K562 (cell line): Measurements from ENCODE around the gene COL26A1. TPM values are rescaled to one million over a fixed set of nuclear protein-coding genes. Genes with fewer than 3 reads are reported as not detected.

Experiments used
- ATAC-seq: fragments of 200-7000 bp; cut with Tn5 transposase; 3 replicates; pipeline ENCODE4 v1.9.1; 2020; ENCODE audit warnings: moderate library complexity
- BruUV-seq: library from RNA; stranded (reverse); fragments of 400-500 nt; replicated peaks from 2 replicates; lab custom pipeline; 2021; lab: Mats Ljungman, UMichigan
- CTCF ChIA-PET: fragments of 300-600 bp; formaldehyde crosslinking; extraction: SDS; loops from one replicate; lab custom pipeline; 2021; ENCODE audit warnings: low intra/inter-chr PET ratio; lab: Yijun Ruan, JAX
- POLR2A ChIA-PET: fragments of 300-600, 350-650 bp; sonication (Branson Sonifier 250); formaldehyde crosslinking; extraction: SDS; loops from one replicate; lab custom pipeline; 2021; ENCODE audit warnings: antibody characterized with exemption, inconsistent platforms; lab: Yijun Ruan, JAX
- DNase-seq, 4 experiments: peaks; one replicate each; pipeline versions ENCODE4 v3.0.0 to v3.0.0-alpha.2; 2011 to 2018; ENCODE audit warnings: low spot score in 3 of 4, mixed read lengths in 3 of 4; ENCODE audit errors: extremely low read depth in 1 of 4
- FAIRE-seq: peaks from 2 replicates; lab custom pipeline; 2011; peaks lifted over from hg19 to GRCh38; lab: Jason Lieb, UNC
- H2AFZ ChIP-seq: 2 replicates; pipeline ENCODE4 v1.6.0; 2011; ENCODE audit warnings: low read depth, low read length, control low read depth, inconsistent platforms
- H3K27ac ChIP-seq: fragments of 200-600 bp; 3 replicates; pipeline ENCODE4 v1.8.0; 2011; ENCODE audit warnings: low read depth, mild to moderate bottlenecking, control low read depth, inconsistent platforms, low read length, moderate library complexity, mixed read lengths; ENCODE audit errors: extremely low read depth
- H3K27me3 ChIP-seq, 2 experiments: fragments of 300-600 bp in 1 of 2; 2 replicates in 1 of 2; 3 replicates in 1 of 2; pipeline versions ENCODE4 v1.6.0 to v1.8.0; 2011; ENCODE audit warnings: inconsistent platforms in 2 of 2, low read length in 2 of 2, mild to moderate bottlenecking in 1 of 2, mixed read lengths in 1 of 2, moderate library complexity in 1 of 2; ENCODE audit not compliant: control insufficient read depth in 2 of 2, insufficient read depth in 2 of 2
- H3K36me3 ChIP-seq: fragments of 300-600 bp; 3 replicates; pipeline ENCODE4 v1.8.0; 2011; ENCODE audit warnings: mild to moderate bottlenecking, low read length, inconsistent platforms; ENCODE audit not compliant: control insufficient read depth, insufficient read depth
- H3K4me1 ChIP-seq, 2 experiments: fragments of 200-600 bp in 1 of 2; replicated peaks in 1 of 2; 2 replicates in 1 of 2; 3 replicates in 1 of 2; pipeline versions ENCODE4 v1.5.1 to v1.8.0; 2011; ENCODE audit warnings: inconsistent platforms in 2 of 2, low read length in 2 of 2, mild to moderate bottlenecking in 1 of 2, mixed read lengths in 1 of 2, moderate library complexity in 1 of 2; ENCODE audit not compliant: control insufficient read depth in 2 of 2, insufficient read depth in 2 of 2
- H3K4me2 ChIP-seq: 2 replicates; pipeline ENCODE4 v1.6.1; 2011; ENCODE audit warnings: low read length, control low read depth, inconsistent platforms, mixed read lengths; ENCODE audit not compliant: insufficient read depth
- H3K4me3 ChIP-seq: fragments of 200-600 bp; sonication (generic), shearing (Covaris generic); 2 replicates; pipeline ENCODE4 v1.5.1; 2016; ENCODE audit warnings: control low read depth, inconsistent platforms
- H3K79me2 ChIP-seq: fragments of 200-600 bp; 3 replicates; pipeline ENCODE4 v1.8.0; 2011; ENCODE audit warnings: low read length, inconsistent platforms; ENCODE audit not compliant: control insufficient read depth, insufficient read depth
- H3K9ac ChIP-seq, 2 experiments: 2 replicates each; pipeline versions ENCODE4 v1.6.0 to v1.6.1; 2011; ENCODE audit warnings: low read depth in 2 of 2, low read length in 2 of 2, control low read depth in 1 of 2, inconsistent platforms in 1 of 2, mild to moderate bottlenecking in 1 of 2, mixed read lengths in 1 of 2; ENCODE audit not compliant: insufficient read depth in 1 of 2
- H3K9me1 ChIP-seq: one replicate; pipeline ENCODE4 v1.6.0; 2011; ENCODE audit warnings: inconsistent platforms, mild to moderate bottlenecking, low read length, moderate library complexity; ENCODE audit not compliant: control insufficient read depth, insufficient read depth
- H3K9me3 ChIP-seq: replicated peaks from 2 replicates; pipeline ENCODE4 v1.5.1; 2011; ENCODE audit warnings: low read depth, low read length, inconsistent platforms; ENCODE audit not compliant: control insufficient read depth, insufficient read depth
- H4K20me1 ChIP-seq: replicated peaks from 2 replicates; pipeline ENCODE4 v1.6.1; 2011; ENCODE audit warnings: low read length, inconsistent platforms, mixed read lengths; ENCODE audit not compliant: control insufficient read depth, insufficient read depth
- ARNT ChIP-seq, 2 experiments: fragments of 450-650 bp; IDR thresholded peaks; 2 replicates each; pipeline ENCODE4 v1.6.1; 2016; ENCODE audit warnings: mild to moderate bottlenecking in 1 of 2
- ATF1 ChIP-seq, 2 experiments: fragments of 450-650 bp in 1 of 2; IDR thresholded peaks; 2 replicates each; pipeline ENCODE4 v1.6.1; 2016; ENCODE audit warnings: missing compliant biosample characterization in 1 of 2, missing genetic modification characterization in 1 of 2
- CBFA2T3 ChIP-seq: fragments of 450-650 bp; IDR thresholded peaks from 2 replicates; pipeline ENCODE4 v1.6.1; 2017
- CHD1 ChIP-seq: fragments of 200-600 bp; sonication (generic); IDR thresholded peaks from one replicate; pipeline ENCODE4 v1.6.1; 2012; ENCODE audit warnings: mild to moderate bottlenecking, moderate library complexity, low read length, inconsistent platforms
- COPS2 ChIP-seq: fragments of 450-650 bp; conservative IDR thresholded peaks from 2 replicates; pipeline ENCODE4 v1.6.1; 2016; ENCODE audit warnings: mild to moderate bottlenecking, moderate library complexity
- HOXB6 ChIP-seq: fragments of 250-450 bp; sonication (Bioruptor Pico); IDR thresholded peaks from 2 replicates; pipeline ENCODE4 v1.5.1; 2022; ENCODE audit warnings: mild to moderate bottlenecking, borderline replicate concordance
- MYC ChIP-seq, 2 experiments: fragments of 250-450 bp in 1 of 2; sonication (Bioruptor Pico) in 1 of 2; IDR thresholded peaks; 2 replicates each; pipeline versions ENCODE4 v1.5.1 to v1.6.1; 2012 to 2021; ENCODE audit warnings: low read depth in 2 of 2, borderline replicate concordance in 1 of 2, improper control_type of control experiment in 1 of 2, low read length in 1 of 2, mild to moderate bottlenecking in 1 of 2, moderate library complexity in 1 of 2
- RBM25 ChIP-seq: fragments of 200-400 bp; formaldehyde crosslinking; IDR thresholded peaks from 2 replicates; pipeline ENCODE4 v1.6.1; 2018; ENCODE audit warnings: low read length, low read depth, moderate library complexity; ENCODE audit not compliant: severe bottlenecking
- WGBS: fragments of 100-300 bp; shearing (Covaris generic); methylation state at CpG from one replicate; pipeline ENCODE4 v1.1.6; 2016; ENCODE audit warnings: low coverage, mixed read lengths; ENCODE audit not compliant: insufficient coverage; ENCODE audit errors: missing lambda C conversion rate; 5-methylcytosine and 5-hydroxymethylcytosine counted together
- in situ Hi-C: fragments of 300-500 bp; cut with MboI; formaldehyde crosslinking; loops from 4 replicates; pipeline ENCODE4 v1.15.0; 2018; ENCODE audit warnings: inconsistent platforms, mixed read lengths
- intact Hi-C: fragments of 100-400 bp; cut with micrococcal nuclease; formaldehyde crosslinking; loops from 2 replicates; pipeline ENCODE4 v1.14.2; 2022
- polyA plus RNA-seq, 8 experiments: library from polyadenylated mRNA; depleted of rRNA in 4 of 8; stranded (reverse) in 5 of 8; unstranded in 3 of 8; fragments of >200 nt; fragmentation: Nextera tagmentation in 2 of 8; fragmentation: Illumina TruSeq in 1 of 8; extraction: Ambion mirVana in 2 of 8; extraction: Trizol in 1 of 8; gene quantifications; 2 replicates each; pipeline versions ENCODE4 v1.2.1 to v1.2.3, GENCODE V29; 2011 to 2014; ENCODE audit warnings: inconsistent platforms in 1 of 8, missing spikeins in 1 of 8
- total RNA-seq, 7 experiments: library from RNA; depleted of rRNA in 6 of 7; stranded (reverse); fragments of >200 nt in 6 of 7; fragmentation: Illumina TruSeq in 2 of 7; extraction: Trizol in 2 of 7; gene quantifications; 2 replicates each; pipeline versions ENCODE4 v1.2.1 to v1.2.3, GENCODE V29; 2011 to 2021; ENCODE audit warnings: low replicate concordance in 1 of 7
- TF ChIP-seq, protein P1 (sequence below): fragments of 450-650 bp; formaldehyde crosslinking; IDR thresholded peaks from 2 replicates; pipeline ENCODE4 v1.4.0; 2020; ENCODE audit warnings: mild to moderate bottlenecking, moderate library complexity

COL26A1 gene
- total and polyA plus RNA-seq, 9 of the 15 experiments (the other 6 are each of a cell fraction or from before 2014, with no cell fraction given): 0.04 to 0.39 (median 0.07) TPM; not detected in 5

DNA sequence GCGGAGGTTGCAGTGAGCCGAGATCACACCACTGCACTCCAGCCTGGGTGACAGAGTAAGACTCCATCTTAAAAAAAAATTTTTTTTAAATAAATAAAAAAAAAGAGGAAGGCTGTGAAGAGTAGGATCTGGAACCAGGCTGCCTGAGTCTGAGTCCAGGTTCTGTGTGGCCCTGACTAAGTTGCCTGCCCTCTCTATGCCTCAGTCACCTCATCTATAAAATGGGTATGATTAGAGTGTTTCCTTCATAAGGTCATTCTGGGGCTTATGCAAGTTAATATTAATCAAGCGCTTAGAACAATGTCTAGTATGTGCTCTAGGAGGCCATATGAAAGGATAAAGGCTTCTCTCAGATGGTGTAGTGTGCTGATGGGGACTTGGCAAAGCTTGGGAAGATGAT, 12.3 kb downstream of the COL26A1 start:
- Histone ChIP-seq H3K9ac (no peak overlapping the region), H3K4me1 (no peaks in the 10 kb centered on the region), H3K27ac (no peak overlapping the region), H2AFZ (no peak overlapping the region), H4K20me1 (no peaks in the 10 kb centered on the region), H3K9me1 (no peaks in the 10 kb centered on the region), H3K4me3 (no peak overlapping the region), H3K36me3 (no peaks in the 10 kb centered on the region), H3K9me3 (no peaks in the 10 kb centered on the region), H3K4me2 (no peak overlapping the region), H3K27me3 (peaks cover 46 to 78% of the 10 kb centered on the region in 2 experiments), H3K79me2 (no peaks in the 10 kb centered on the region)
- no TSS peak for BruUV-seq
- POLR2A ChIA-PET: interaction anchor here (0.5 kb wide), 1 partner anchor 755 kb away, joined by 3 read pairs; no protein-coding TSS in a partner anchor
- DNase-seq (no peak), ATAC-seq (no peak), FAIRE-seq (no peak)
- in situ Hi-C loops (no loop called here), intact Hi-C loops (no loop called here)
- CTCF ChIA-PET: no interaction called here
- TF ChIP-seq RBM25: peak; percentile 75
- TF ChIP-seq ARNT (IDR thresholded peaks at IDR 0.05): no peak
- whole genome bisulfite sequencing: 6% methylated on average over 3 of the region's 3 CpGs

DNA sequence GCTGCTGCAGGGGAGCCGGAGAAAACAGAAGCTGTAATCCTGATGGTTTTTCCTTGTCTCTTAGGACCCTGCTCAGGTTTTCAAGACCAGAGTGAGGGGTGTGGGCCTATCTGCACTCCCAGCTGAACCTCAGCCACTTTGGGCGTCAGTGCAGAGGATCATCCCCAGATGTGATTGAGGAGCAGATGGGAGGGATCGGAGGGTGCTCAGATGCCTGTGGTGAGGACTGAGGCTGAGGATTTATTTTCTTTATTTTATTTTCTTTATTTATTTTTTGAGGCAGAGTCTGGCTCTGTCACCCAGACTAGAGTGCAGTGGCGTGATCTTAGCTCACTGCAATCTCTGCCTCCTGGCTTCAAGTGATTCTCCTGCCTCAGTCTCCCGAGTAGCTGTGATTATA, 13.9 kb downstream of the COL26A1 start:
- H3K79me2 ChIP-seq: no peaks in the 10 kb centered on the region
- no peak overlapping the region for H3K4me2 ChIP-seq
- H3K9me3 ChIP-seq: no peaks in the 10 kb centered on the region
- 1% methylated on average over 5 of the region's 5 CpGs for WGBS
- CTCF ChIA-PET: interaction anchor here (0.6 kb wide), 1 partner anchor 29 kb away, joined by 3 read pairs; no protein-coding TSS in a partner anchor
- no TSS peak for BruUV-seq
- peaks cover 50 to 67% of the 10 kb centered on the region in 2 experiments for H3K27me3 ChIP-seq
- no peaks in the 10 kb centered on the region for H3K36me3 ChIP-seq
- no peak overlapping the region for H2AFZ ChIP-seq
- DNase-seq (no peak), FAIRE-seq (no peak), ATAC-seq (no peak)
- no peak overlapping the region for H3K9ac ChIP-seq
- H3K27ac ChIP-seq: no peak overlapping the region
- no peaks in the 10 kb centered on the region for H3K9me1 ChIP-seq
- H3K4me3 ChIP-seq: no peak overlapping the region
- POLR2A ChIA-PET: interaction anchor here (0.5 to 0.7 kb wide), 3 partner anchors 53 to 1818 kb away, joined by 3 to 5 read pairs (median 3); no protein-coding TSS in a partner anchor
- in situ Hi-C loops: no loop called here
- H4K20me1 ChIP-seq: no peaks in the 10 kb centered on the region; the same call in 1 of the 2 replicates
- TF ChIP-seq CBFA2T3: no peak
- TF ChIP-seq COPS2: no peak
- no peak for TF ChIP-seq CHD1
- TF ChIP-seq, protein P1, sequence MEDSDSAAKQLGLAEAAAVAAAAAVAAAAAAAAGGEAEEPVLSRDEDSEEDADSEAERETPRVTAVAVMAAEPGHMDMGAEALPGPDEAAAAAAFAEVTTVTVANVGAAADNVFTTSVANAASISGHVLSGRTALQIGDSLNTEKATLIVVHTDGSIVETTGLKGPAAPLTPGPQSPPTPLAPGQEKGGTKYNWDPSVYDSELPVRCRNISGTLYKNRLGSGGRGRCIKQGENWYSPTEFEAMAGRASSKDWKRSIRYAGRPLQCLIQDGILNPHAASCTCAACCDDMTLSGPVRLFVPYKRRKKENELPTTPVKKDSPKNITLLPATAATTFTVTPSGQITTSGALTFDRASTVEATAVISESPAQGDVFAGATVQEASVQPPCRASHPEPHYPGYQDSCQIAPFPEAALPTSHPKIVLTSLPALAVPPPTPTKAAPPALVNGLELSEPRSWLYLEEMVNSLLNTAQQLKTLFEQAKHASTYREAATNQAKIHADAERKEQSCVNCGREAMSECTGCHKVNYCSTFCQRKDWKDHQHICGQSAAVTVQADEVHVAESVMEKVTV (CRISPR knock-in tag): no peak
- no peak for TF ChIP-seq HOXB6 (CRISPR knock-in tag)
- TF ChIP-seq MYC (IDR thresholded peaks at IDR 0.05; ENCODE audit: low read depth, low read length): no peak
- no peak for TF ChIP-seq MYC (CRISPR knock-in tag; IDR thresholded peaks at IDR 0.05; ENCODE audit: borderline replicate concordance, low read depth)
- TF ChIP-seq ATF1 (CRISPR knock-in tag; IDR thresholded peaks at IDR 0.05): no peak
- TF ChIP-seq ATF1 (tag; IDR thresholded peaks at IDR 0.05): no peak
- intact Hi-C loops: no loop called here
- H3K4me1 ChIP-seq: no peaks in the 10 kb centered on the region
